Testis (tissue), 2 donors: ENCODE data around the gene NELL1.

Experiments
- POLR2A ChIP-seq: fragments of 450-650 bp; IDR thresholded peaks from one replicate; pipeline ENCODE4 v1.6.1; 2017; ENCODE audit warnings: antibody characterized with exemption, mild to moderate bottlenecking, moderate library complexity
- TF ChIP-seq, protein P1 (sequence below), 3 experiments: fragments of 450-650 bp in 2 of 3; fragments of 200-600 bp in 1 of 3; sonication (generic) in 1 of 3; IDR thresholded peaks; one replicate each; pipeline ENCODE4 v1.5.1; 2016 to 2019; ENCODE audit warnings: antibody characterized with exemption in 3 of 3, mild to moderate bottlenecking in 2 of 3, moderate library complexity in 1 of 3

DNA sequence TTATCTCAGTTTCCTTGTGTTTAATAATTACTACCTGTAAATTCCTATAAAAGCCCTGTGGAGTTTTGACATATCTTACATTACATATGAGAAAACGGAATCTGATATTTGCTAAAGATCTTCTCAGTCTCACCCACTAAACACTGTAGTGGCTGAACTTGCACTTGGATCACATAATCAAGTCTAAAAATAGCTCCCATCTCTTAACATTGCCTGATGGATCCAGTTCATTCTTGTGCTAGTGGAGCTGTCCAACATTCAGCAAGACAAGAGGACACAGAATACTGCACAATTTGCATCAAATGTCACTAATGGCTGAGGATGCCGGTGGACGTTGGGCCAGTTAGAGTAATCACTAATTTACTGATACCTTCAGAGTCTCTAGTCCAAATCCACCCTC is 953.6 kb downstream of the NELL1 start:
- TF ChIP-seq, protein P1, sequence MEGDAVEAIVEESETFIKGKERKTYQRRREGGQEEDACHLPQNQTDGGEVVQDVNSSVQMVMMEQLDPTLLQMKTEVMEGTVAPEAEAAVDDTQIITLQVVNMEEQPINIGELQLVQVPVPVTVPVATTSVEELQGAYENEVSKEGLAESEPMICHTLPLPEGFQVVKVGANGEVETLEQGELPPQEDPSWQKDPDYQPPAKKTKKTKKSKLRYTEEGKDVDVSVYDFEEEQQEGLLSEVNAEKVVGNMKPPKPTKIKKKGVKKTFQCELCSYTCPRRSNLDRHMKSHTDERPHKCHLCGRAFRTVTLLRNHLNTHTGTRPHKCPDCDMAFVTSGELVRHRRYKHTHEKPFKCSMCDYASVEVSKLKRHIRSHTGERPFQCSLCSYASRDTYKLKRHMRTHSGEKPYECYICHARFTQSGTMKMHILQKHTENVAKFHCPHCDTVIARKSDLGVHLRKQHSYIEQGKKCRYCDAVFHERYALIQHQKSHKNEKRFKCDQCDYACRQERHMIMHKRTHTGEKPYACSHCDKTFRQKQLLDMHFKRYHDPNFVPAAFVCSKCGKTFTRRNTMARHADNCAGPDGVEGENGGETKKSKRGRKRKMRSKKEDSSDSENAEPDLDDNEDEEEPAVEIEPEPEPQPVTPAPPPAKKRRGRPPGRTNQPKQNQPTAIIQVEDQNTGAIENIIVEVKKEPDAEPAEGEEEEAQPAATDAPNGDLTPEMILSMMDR (IDR thresholded peaks at IDR 0.05): no peak
- TF ChIP-seq POLR2A: no peak
